ENCODE data around the gene NOVA2.
"Not testable (repeated sequence)": the region's sequence is repeated elsewhere in the genome, so short reads cannot be mapped to it uniquely, and the experiment has no call there.

The NOVA2 gene

DNA sequence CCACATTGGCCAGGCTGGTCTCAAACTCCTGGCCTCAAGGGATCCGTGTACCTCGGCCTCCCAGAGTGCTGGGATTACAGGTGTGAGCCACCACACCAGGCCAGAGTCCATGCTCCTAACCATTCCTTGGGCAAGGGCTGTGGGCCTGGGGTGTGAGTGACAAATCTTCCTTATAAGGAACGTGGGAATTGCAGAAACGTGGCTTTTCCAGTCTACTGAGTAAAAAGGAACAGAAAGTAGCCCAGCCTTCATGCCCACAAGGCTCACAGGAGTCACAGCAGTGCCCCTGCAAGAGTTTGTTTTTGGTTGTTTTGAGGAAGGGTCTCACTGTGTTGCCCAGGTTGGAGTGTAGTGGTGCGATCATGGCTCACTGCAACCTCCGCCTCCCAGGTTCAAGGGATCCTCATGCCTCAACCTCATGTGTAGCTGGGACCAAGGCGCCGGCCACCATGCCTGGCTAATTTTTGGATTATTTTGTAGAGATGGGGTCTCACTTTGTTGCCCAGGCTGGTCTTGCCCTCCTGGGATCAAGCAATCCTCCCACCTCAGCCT, 76.3 kb downstream of the NOVA2 start:
- no peak for DNase-seq (ENCODE audit: low read depth in 1 of 2, low spot score in 1 of 2)

DNA sequence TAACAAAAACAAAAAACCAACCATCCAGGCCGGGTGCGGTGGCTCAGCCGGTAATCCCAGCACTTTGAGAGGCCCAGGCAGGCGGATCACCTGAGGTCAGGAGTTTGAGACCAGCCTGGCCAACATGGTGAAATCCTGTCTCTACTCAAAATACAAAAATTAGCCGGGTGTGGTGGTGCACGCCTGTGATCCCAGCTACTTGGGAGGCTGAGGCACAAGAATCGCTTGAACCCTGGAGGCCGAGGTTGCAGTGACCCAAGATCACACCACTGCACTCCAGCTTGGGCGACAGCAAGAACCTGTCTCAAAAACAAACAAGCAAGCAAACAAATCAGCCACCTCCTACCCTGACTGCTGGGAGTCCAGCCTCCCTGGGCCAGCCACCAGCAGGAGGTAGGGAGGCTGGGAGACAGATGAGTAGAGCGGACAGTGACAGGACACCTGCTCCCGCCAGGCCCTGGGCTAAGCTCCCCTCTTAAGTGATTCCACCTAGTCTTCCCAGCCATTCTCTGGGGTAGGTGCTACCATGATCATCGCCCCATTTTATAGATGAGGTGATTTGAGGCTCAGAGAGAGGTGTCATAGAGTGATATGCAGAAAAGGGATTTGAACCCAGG, 77.6 kb downstream of the NOVA2 start:
- DNase-seq (ENCODE audit: low read depth in 1 of 2, low spot score in 1 of 2), result not testable (repeated sequence)

- no peak for DNase-seq (ENCODE audit: low read depth in 1 of 2, low spot score in 1 of 2)
These were observed 78.1 kb downstream of the NOVA2 start for GRCh38 chr19:45895519-45895972.

DNA sequence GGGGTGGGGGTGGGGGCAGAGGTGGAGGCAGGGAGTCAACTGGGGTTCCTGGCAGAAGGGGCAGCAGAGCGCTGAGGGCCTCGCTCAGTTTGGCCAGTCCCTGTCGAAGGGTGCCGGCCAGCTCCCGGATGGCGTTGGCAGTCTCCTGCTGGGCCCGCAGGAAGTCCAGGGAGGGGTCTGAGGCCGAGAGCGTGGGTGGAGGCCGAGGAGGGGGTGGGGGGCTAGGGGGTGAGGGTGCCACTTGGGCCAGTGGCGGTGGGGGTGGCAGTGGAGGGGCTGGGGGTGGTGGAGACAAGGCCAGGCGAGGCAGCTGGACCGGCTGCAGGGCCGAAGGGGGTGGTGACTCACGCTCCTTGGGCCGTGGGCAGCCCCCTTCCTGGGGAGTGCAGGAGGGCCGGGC, 82.8 kb downstream of the NOVA2 start:
- no peak for DNase-seq (ENCODE audit: low read depth in 1 of 2, low spot score in 1 of 2)

DNA sequence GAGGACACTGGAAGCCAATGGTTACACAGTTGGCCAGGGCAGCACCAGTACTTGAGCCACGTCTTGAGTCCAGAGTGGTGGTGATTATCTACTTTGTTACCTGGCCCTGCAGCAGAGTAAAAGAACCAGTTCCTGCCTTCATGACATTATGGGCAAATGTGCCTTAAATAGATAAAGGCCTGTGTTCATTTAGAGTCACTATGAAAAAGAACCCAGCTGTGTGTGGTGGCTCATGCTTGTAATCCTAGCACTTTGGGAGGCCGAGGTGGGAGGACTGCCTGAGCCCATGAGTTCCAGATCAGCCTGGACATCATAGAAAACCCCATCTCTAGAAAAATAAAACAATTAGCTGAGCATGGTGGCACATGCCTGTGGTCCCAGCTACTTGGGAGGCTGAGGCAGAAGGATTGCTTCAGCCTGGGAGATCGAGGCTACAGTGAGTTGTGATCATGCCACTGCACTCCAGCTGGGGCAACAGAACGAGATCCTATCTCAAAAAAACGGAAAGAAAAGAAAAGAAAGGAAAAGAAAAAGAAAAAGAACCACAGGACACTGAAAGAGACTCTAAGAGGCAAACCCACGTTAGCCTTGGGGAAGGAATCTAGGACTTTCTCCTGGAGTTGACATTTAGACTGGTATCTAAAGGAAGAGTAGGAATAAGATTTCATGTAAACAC, 84.3 kb downstream of the NOVA2 start:
- no peak for DNase-seq (ENCODE audit: low read depth in 1 of 2, low spot score in 1 of 2)

GRCh38 chr19:45887200-45887710, 86.4 kb downstream of the NOVA2 start:
- DNase-seq (ENCODE audit: low read depth in 1 of 2, low spot score in 1 of 2), result no peak

- DNase-seq (ENCODE audit: low read depth in 1 of 2, low spot score in 1 of 2), result peak; percentile 81
These were observed 87.1 kb downstream of the NOVA2 start for GRCh38 chr19:45886427-45887199.

GRCh38 chr19:45885556-45886426, 87.9 kb downstream of the NOVA2 start, which contains the start of gene IRF2BP1:
TSS of gene IRF2BP1 (minus strand) at chr19:45886141. CDS start at chr19:45885774, 367 bp downstream.
- peak; percentile 78 to 81 for DNase-seq (ENCODE audit: low read depth in 1 of 2, low spot score in 1 of 2)

DNA sequence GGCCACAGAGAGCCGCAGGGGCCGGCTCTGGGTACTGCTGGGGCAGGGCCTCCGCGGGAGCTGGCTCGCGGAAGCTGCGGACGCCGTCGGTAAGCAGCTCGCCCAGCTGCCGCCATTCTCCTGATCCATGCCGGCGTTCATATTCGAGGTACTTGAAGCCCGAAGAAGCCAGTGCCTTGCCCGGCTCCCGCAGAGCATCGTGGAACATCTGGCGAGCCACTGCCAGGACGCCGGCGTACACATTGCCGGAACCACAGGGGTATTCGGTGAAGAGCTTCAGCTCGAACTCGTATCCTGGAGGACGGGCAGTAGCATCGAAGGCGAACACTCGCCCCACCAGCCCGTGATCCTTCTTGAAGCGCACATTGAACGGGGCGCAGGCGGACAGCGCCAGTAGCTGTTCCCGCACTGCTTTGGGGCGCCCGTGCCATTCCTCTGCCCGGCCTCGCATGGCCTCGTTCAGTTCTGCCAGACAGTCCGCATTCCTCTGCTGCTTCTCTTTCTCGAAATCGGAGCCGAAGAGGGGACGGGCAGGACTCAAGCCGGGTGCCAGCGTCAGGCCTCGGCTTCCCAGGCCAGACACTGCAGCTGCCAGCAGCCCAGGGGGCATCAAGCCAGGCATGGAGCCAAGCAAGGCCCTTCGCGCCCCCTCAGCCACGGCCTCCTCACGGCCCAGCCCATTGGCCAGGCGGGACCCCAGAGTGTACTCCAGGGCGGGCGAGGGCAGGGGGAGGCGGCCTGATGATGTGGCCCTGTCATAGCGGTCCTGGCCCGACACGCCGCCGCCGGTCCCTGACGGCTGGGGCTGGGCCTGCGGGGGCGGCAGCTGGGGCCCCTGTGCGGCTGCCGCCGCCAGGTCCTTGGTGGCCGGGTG, 88.7 kb downstream of the NOVA2 start:
- no peak for DNase-seq (ENCODE audit: low read depth in 1 of 2, low spot score in 1 of 2)

DNA sequence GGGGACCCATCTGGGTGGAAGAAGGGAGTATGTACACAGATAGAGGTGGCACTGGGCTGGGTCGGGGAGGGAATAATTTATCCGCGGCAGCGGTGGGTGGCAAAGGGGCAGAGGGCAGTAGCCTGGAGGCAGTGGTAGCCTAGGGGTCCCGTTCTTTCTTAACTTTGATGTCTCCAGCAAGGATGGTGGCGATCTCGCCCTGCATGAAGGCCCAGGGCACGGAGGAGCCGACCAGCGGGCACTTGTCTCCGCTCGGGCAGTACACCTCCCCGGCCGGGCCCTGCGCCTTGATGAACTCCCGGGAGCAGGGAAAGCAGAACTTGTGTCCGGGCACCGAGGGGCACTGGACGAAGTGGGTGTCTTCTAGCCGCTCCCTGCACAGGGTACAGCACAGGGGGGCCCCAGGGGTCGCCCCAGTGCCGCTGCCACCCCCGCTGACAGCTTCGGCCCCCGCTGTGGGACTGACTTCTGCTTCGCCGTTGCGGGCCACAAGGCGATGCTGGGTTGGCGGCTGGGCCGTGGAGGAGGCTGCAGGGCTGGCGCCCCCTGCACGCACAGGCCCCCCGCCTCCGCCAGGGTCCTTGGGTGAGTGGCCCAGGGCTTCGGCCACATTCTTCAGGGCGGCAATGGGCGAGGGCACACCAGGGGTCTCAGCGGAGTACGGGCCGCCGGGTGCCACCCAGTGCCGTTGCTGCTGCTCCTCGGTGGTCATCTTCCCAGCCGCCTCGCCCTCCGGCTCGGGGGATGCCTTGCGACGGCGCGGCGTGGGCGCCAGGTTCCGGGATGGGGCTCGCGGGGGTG, 89.6 kb downstream of the NOVA2 start:
- no peak for DNase-seq (ENCODE audit: low read depth in 1 of 2, low spot score in 1 of 2)
